GM12878 (cell line): ENCODE results near the gene GABRB1. TPM values are rescaled to one million over a fixed set of nuclear protein-coding genes. Genes with fewer than 3 reads are reported as not detected.

Experiments
- ATAC-seq: fragments of 200-7000 bp; cut with Tn5 transposase; 3 replicates; pipeline ENCODE4 v1.9.1; 2020; ENCODE audit warnings: mild to moderate bottlenecking, moderate library complexity
- BruUV-seq: library from RNA; stranded (reverse); fragments of 400-500 nt; replicated peaks from 2 replicates; lab custom pipeline; 2021; lab: Mats Ljungman, UMichigan
- CTCF ChIA-PET: fragments of 300-600 bp; sonication (Branson Sonifier 250); formaldehyde crosslinking; extraction: SDS; loops from one replicate; lab custom pipeline; 2021; ENCODE audit warnings: inconsistent platforms; lab: Yijun Ruan, JAX
- POLR2A ChIA-PET: fragments of 350-600 bp; formaldehyde crosslinking; extraction: SDS; loops from one replicate; lab custom pipeline; 2021; ENCODE audit warnings: inconsistent platforms; lab: Charles Lee
- RAD21 ChIA-PET: fragments of 300-600 bp; sonication (Branson Sonifier 250); formaldehyde crosslinking; loops from one replicate; lab custom pipeline; 2023; ENCODE audit warnings: antibody characterized with exemption; ENCODE audit not compliant: unreplicated experiment; lab: Charles Lee
- SMC1A ChIA-PET: fragments of 300-600 bp; sonication (Branson Sonifier 250); formaldehyde crosslinking; loops from one replicate; lab custom pipeline; 2023; ENCODE audit not compliant: unreplicated experiment, uncharacterized antibody; lab: Charles Lee
- DNase-seq: peaks from one replicate; pipeline ENCODE4 v3.0.0-alpha.2; 2011; ENCODE audit warnings: low read depth, low spot score
- FAIRE-seq: peaks from 3 replicates; lab custom pipeline; 2011; peaks lifted over from hg19 to GRCh38; lab: Jason Lieb, UNC
- H2AFZ ChIP-seq: 2 replicates; pipeline ENCODE4 v1.6.0; 2011; ENCODE audit warnings: low read depth, low read length, control low read depth; ENCODE audit not compliant: control insufficient read depth
- H3K27ac ChIP-seq: 2 replicates; pipeline ENCODE4 v1.5.1; 2011; ENCODE audit warnings: control low read depth; ENCODE audit not compliant: control insufficient read depth, insufficient read depth
- H3K27me3 ChIP-seq, 2 experiments: replicated peaks in 1 of 2; 2 replicates each; pipeline versions ENCODE4 v1.6.0 to v1.6.1; 2011; ENCODE audit warnings: low read length in 1 of 2; ENCODE audit not compliant: control insufficient read depth in 2 of 2, insufficient read depth in 2 of 2
- H3K36me3 ChIP-seq, 2 experiments: 2 replicates each; pipeline ENCODE4 v1.5.1; 2011; ENCODE audit warnings: low read length in 1 of 2; ENCODE audit not compliant: control insufficient read depth in 2 of 2, insufficient read depth in 2 of 2
- H3K4me1 ChIP-seq: 2 replicates; pipeline ENCODE4 v1.6.1; 2011; ENCODE audit warnings: mild to moderate bottlenecking, low read length, moderate library complexity, mixed read lengths; ENCODE audit not compliant: control insufficient read depth, insufficient read depth
- H3K4me2 ChIP-seq: 2 replicates; pipeline ENCODE4 v1.6.0; 2011; ENCODE audit warnings: control low read depth; ENCODE audit not compliant: control insufficient read depth, insufficient read depth
- H3K4me3 ChIP-seq: fragments of 200-600 bp; sonication (generic); 2 replicates; pipeline ENCODE4 v1.5.1; 2016
- H3K79me2 ChIP-seq: 2 replicates; pipeline ENCODE4 v1.6.0; 2011; ENCODE audit warnings: low read length; ENCODE audit not compliant: control insufficient read depth, insufficient read depth
- H3K9ac ChIP-seq: 2 replicates; pipeline ENCODE4 v1.8.0; 2011; ENCODE audit warnings: low read length, control low read depth, mixed read lengths; ENCODE audit not compliant: control insufficient read depth, insufficient read depth
- H3K9me3 ChIP-seq: replicated peaks from 3 replicates; pipeline ENCODE4 v1.5.1; 2011; ENCODE audit warnings: mild to moderate bottlenecking, low read length; ENCODE audit not compliant: control insufficient read depth, insufficient read depth
- H4K20me1 ChIP-seq: 2 replicates; pipeline ENCODE4 v1.6.0; 2011; ENCODE audit not compliant: control insufficient read depth, insufficient read depth
- ATF7 ChIP-seq: fragments of 450-650 bp; IDR thresholded peaks from 2 replicates; pipeline ENCODE4 v1.6.1; 2016; ENCODE audit warnings: low read depth, mild to moderate bottlenecking
- FOS ChIP-seq: IDR thresholded peaks from 3 replicates; pipeline ENCODE4 v1.6.1; 2011; ENCODE audit warnings: borderline replicate concordance; ENCODE audit not compliant: insufficient read length; ENCODE audit errors: extremely low read depth
- GABPA ChIP-seq: IDR thresholded peaks from 2 replicates; pipeline ENCODE4 v1.6.1; 2014; ENCODE audit warnings: antibody characterized with exemption, low read depth, mild to moderate bottlenecking, inconsistent platforms
- IKZF1 ChIP-seq: fragments of 450-650 bp; conservative IDR thresholded peaks from 2 replicates; pipeline ENCODE4 v1.6.1; 2017; ENCODE audit warnings: antibody characterized with exemption, mild to moderate bottlenecking
- MYB ChIP-seq: fragments of 150-350 bp; IDR thresholded peaks from 2 replicates; pipeline ENCODE4 v1.6.1; 2014; ENCODE audit warnings: mild to moderate bottlenecking, low read depth, low read length, borderline replicate concordance
- PML ChIP-seq: IDR thresholded peaks from 2 replicates; pipeline ENCODE4 v1.6.1; 2012; ENCODE audit warnings: low read length, inconsistent platforms
- RUNX3 ChIP-seq: IDR thresholded peaks from 2 replicates; pipeline ENCODE4 v1.6.1; 2012; ENCODE audit warnings: low read length, inconsistent platforms
- SPI1 ChIP-seq: IDR thresholded peaks from 2 replicates; pipeline ENCODE4 v1.6.1; 2011; ENCODE audit warnings: low read depth, mild to moderate bottlenecking, low read length, moderate library complexity, borderline replicate concordance; ENCODE audit not compliant: insufficient read depth
- YY1 ChIP-seq: IDR thresholded peaks from 2 replicates; pipeline ENCODE4 v1.6.1; 2011; ENCODE audit warnings: low read depth, mild to moderate bottlenecking, low read length
- WGBS: methylation state at CpG from one replicate; pipeline ENCODE4 v1.1.6; 2016; ENCODE audit warnings: low lambda C conversion rate; ENCODE audit not compliant: insufficient replicate concordance, insufficient coverage; ENCODE audit errors: missing lambda C conversion rate; 5-methylcytosine and 5-hydroxymethylcytosine counted together
- in situ Hi-C: fragments of 300-500 bp; cut with MboI; formaldehyde crosslinking; loops from 9 replicates; pipeline ENCODE4 v1.14.3; 2018; ENCODE audit warnings: mixed read lengths
- intact Hi-C: fragments of 100-400 bp; cut with micrococcal nuclease; formaldehyde crosslinking; loops from one replicate; pipeline ENCODE4 v1.14.2; 2022; ENCODE audit not compliant: unreplicated experiment
- polyA plus RNA-seq, 11 experiments: library from polyadenylated mRNA; depleted of rRNA in 4 of 11; unstranded in 6 of 11; stranded (reverse) in 5 of 11; fragments of >200 nt; fragmentation: Nextera tagmentation in 4 of 11; fragmentation: Illumina TruSeq in 1 of 11; extraction: Ambion mirVana in 4 of 11; extraction: Trizol in 1 of 11; gene quantifications; 1 replicate in 1 of 11; 2 replicates in 10 of 11; pipeline versions ENCODE4 v1.2.1 to v1.2.3, GENCODE V29; 2011 to 2016; ENCODE audit warnings: inconsistent platforms in 2 of 11, missing spikeins in 2 of 11, low read depth in 1 of 11
- total RNA-seq, 4 experiments: library from RNA; depleted of rRNA in 3 of 4; stranded (reverse); fragments of >200 nt in 3 of 4; fragmentation: Illumina TruSeq in 1 of 4; extraction: Trizol in 1 of 4; gene quantifications; 2 replicates each; pipeline versions ENCODE4 v1.2.1 to v1.2.3, GENCODE V29; 2013 to 2021
- TF ChIP-seq, protein P1 (sequence below): IDR thresholded peaks from 2 replicates; pipeline ENCODE4 v1.6.1; 2011; ENCODE audit warnings: borderline replicate concordance, low read depth, mild to moderate bottlenecking, moderate library complexity, mixed read lengths, low read length; ENCODE audit not compliant: insufficient read depth; ENCODE audit errors: extremely low read length
- TF ChIP-seq, protein P2 (sequence below): fragments of 150-350 bp; IDR thresholded peaks from 2 replicates; pipeline ENCODE4 v1.6.1; 2016; ENCODE audit warnings: low read depth, low read length

Gene GABRB1
- total and polyA plus RNA-seq, 10 of the 15 experiments (the other 5 are each of a cell fraction or from before 2014, with no cell fraction given): 0.13 to 0.92 TPM; not detected in 8

DNA sequence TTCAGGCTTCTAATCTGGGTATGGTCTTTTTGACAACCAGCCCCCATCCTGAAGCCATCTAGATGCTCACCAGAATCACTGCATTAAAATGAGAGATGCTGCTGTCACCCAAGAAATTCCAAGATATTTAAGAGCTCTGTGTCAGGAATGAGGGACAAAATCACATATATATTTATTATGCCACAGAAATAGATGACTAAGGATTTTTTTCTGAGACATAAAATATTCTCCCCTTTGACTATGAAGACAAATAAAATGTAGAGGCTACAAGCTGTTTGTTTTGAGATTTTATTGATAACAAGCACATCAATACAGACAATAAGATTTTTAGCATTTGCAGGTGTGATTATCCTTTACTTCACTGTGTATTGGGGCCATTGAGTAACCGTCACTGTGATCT, 354.8 kb downstream of the GABRB1 start (continued):
- TF ChIP-seq ATF7: no peak

DNA sequence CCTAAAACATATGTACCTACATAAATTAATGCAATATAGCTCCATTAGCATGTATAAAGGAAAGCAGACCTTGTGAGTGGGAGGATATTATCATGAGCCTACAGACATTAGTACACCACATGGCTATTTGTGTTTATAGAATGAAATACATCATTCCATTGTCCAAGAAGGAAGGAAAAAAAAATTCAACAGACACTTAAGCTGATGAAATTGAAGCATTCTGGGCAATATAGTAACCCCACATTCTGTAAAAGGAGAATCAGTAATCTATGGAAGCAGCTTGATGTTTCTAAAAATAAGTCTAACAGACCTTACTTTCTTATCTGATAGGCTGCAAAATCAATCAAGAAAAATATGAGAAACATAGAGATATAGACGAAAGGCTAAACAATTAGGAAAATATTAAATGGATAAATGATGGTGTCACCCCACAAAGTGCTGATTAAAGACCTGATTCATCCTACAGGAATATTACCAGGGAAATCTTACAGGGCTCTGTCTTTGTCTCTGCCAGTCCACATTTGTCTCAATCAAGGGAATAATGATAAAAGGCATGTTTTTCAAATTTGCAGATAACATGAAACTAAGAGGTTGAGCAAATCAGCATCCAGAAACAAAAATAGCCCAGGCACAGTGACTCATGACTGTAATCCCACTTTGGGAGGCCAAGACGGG, 355.3 kb downstream of the GABRB1 start:
- POLR2A ChIA-PET: no interaction called here
- intact Hi-C loops: loop anchor here (5.0 kb wide), 1 partner anchor 176 kb away; no protein-coding TSS in a partner anchor

More for the DNA sequence above, 355.3 kb downstream of the GABRB1 start:
- Histone ChIP-seq H2AFZ (no peak overlapping the region), H3K9me3 (no peaks in the 10 kb centered on the region), H3K4me2 (no peak overlapping the region), H3K4me1 (no peaks in the 10 kb centered on the region), H3K79me2 (no peaks in the 10 kb centered on the region), H3K9ac (no peak overlapping the region), H3K27me3 (no peaks in the 10 kb centered on the region), H3K27ac (no peak overlapping the region), H4K20me1 (no peaks in the 10 kb centered on the region), H3K4me3 (no peak overlapping the region), H3K36me3 (no peaks in the 10 kb centered on the region)
- TF ChIP-seq, protein P1, sequence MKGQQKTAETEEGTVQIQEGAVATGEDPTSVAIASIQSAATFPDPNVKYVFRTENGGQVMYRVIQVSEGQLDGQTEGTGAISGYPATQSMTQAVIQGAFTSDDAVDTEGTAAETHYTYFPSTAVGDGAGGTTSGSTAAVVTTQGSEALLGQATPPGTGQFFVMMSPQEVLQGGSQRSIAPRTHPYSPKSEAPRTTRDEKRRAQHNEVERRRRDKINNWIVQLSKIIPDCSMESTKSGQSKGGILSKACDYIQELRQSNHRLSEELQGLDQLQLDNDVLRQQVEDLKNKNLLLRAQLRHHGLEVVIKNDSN: no peak
- TF ChIP-seq, protein P2, sequence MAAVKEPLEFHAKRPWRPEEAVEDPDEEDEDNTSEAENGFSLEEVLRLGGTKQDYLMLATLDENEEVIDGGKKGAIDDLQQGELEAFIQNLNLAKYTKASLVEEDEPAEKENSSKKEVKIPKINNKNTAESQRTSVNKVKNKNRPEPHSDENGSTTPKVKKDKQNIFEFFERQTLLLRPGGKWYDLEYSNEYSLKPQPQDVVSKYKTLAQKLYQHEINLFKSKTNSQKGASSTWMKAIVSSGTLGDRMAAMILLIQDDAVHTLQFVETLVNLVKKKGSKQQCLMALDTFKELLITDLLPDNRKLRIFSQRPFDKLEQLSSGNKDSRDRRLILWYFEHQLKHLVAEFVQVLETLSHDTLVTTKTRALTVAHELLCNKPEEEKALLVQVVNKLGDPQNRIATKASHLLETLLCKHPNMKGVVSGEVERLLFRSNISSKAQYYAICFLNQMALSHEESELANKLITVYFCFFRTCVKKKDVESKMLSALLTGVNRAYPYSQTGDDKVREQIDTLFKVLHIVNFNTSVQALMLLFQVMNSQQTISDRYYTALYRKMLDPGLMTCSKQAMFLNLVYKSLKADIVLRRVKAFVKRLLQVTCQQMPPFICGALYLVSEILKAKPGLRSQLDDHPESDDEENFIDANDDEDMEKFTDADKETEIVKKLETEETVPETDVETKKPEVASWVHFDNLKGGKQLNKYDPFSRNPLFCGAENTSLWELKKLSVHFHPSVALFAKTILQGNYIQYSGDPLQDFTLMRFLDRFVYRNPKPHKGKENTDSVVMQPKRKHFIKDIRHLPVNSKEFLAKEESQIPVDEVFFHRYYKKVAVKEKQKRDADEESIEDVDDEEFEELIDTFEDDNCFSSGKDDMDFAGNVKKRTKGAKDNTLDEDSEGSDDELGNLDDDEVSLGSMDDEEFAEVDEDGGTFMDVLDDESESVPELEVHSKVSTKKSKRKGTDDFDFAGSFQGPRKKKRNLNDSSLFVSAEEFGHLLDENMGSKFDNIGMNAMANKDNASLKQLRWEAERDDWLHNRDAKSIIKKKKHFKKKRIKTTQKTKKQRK: no peak
- TF ChIP-seq SPI1: no peak
- TF ChIP-seq IKZF1: no peak
- TF ChIP-seq MYB: no peak
- TF ChIP-seq PML: no peak
- TF ChIP-seq GABPA: no peak
- TF ChIP-seq FOS: no peak
- TF ChIP-seq YY1: no peak
- no peak for TF ChIP-seq ATF7
- TF ChIP-seq RUNX3: no peak
- BruUV-seq: no TSS peak
- in situ Hi-C loops: loop anchor here (10.0 kb wide), 1 partner anchor 452 kb away; no protein-coding TSS in a partner anchor
- DNase-seq: no peak
- ChIA-PET RAD21 (interaction anchor here (0.8 to 2.1 kb wide), 4 partner anchors 97 to 410 kb away, joined by 3 to 12 read pairs (median 4); partner anchors contain the start of gene ATP10D), CTCF (interaction anchor here (0.6 to 2.2 kb wide), 3 partner anchors 14 to 97 kb away, joined by 3 to 6 read pairs (median 3); no protein-coding TSS in a partner anchor), SMC1A (interaction anchor here (1.0 to 2.8 kb wide), 5 partner anchors 18 to 610 kb away, joined by 3 to 9 read pairs (median 3); partner anchors contain the start of gene ATP10D)
- no peak for FAIRE-seq
- WGBS: 0% methylated on average over 2 of the region's 2 CpGs
- no peak for ATAC-seq
